Thymus (tissue), 14 donors: ENCODE results near the gene MPLKIP. TPM values are rescaled to one million over a fixed set of nuclear protein-coding genes. Genes with fewer than 3 reads are reported as not detected.
"Not testable (repeated sequence)": the region's sequence is repeated elsewhere in the genome, so short reads cannot be mapped to it uniquely, and the experiment has no call there.

Source experiments
- DNase-seq, 9 donors: peaks; one replicate each; pipeline ENCODE4 v3.0.0-alpha.2; 2013; ENCODE audit warnings: low spot score in 9 of 9, low read depth in 6 of 9, missing footprints in 1 of 9
- H3K27ac ChIP-seq, 2 donors: one replicate each; pipeline ENCODE4 v1.5.1; 2013; ENCODE audit warnings: control low read depth in 1 of 2, low read depth in 1 of 2, low read length in 1 of 2, mild to moderate bottlenecking in 1 of 2, moderate library complexity in 1 of 2
- H3K27me3 ChIP-seq, 2 donors: one replicate each; pipeline ENCODE4 v1.5.1; 2013; ENCODE audit warnings: low read length in 1 of 2; ENCODE audit not compliant: control insufficient read depth in 2 of 2, insufficient read depth in 1 of 2
- H3K36me3 ChIP-seq, 2 donors: one replicate each; pipeline ENCODE4 v1.5.1; 2013; ENCODE audit warnings: low read length in 1 of 2, mild to moderate bottlenecking in 1 of 2, moderate library complexity in 1 of 2; ENCODE audit not compliant: control insufficient read depth in 2 of 2, insufficient read depth in 2 of 2
- H3K4me1 ChIP-seq, 2 donors: one replicate each; pipeline ENCODE4 v1.5.1; 2013; ENCODE audit warnings: low read length in 2 of 2; ENCODE audit not compliant: control insufficient read depth in 2 of 2, insufficient read depth in 2 of 2
- H3K4me3 ChIP-seq, 2 donors: one replicate each; pipeline ENCODE4 v1.5.1; 2013; ENCODE audit warnings: low read length in 2 of 2, control low read depth in 1 of 2, mild to moderate bottlenecking in 1 of 2
- H3K9me3 ChIP-seq, 2 donors: one replicate each; pipeline ENCODE4 v1.5.1; 2013; ENCODE audit warnings: low read length in 1 of 2, mild to moderate bottlenecking in 1 of 2; ENCODE audit not compliant: control insufficient read depth in 2 of 2, insufficient read depth in 1 of 2
- WGBS: extraction: QIAGEN DNeasy Blood & Tissue Kit; methylation state at CpG from one replicate; pipeline ENCODE4 v1.1.7; 2013; 5-methylcytosine and 5-hydroxymethylcytosine counted together
- long read RNA-seq, 10 donors: transcript quantifications; one replicate each; lab custom pipeline, GENCODE V29; 2026
- polyA plus RNA-seq: library from polyadenylated mRNA; stranded (reverse); fragments of 200-250 nt; gene quantifications from one replicate; pipeline ENCODE4 v1.2.3, GENCODE V29; 2013
- total RNA-seq: library from RNA; stranded (reverse); fragments of 120-200 nt; gene quantifications from one replicate; pipeline ENCODE4 v1.2.4, GENCODE V29; 2013
- donor health status: healthy.

MPLKIP gene
- 33.6 TPM for total RNA-seq
- 66.4 TPM for polyA plus RNA-seq
- long read RNA-seq, donor 1, full-length matches to known transcripts, result 5 of 5 reads
- long read RNA-seq, donor 1, partial matches to known transcripts, result 0 of 5 reads
- long read RNA-seq, donor 1, other reads (novel, unspliced or antisense), result 0 of 5 reads
- long read RNA-seq, donor 2, result 0 reads
- long read RNA-seq, donor 3, full-length matches to known transcripts, result 99 of 121 reads
- long read RNA-seq, donor 3, partial matches to known transcripts, result 22 of 121 reads
- long read RNA-seq, donor 3, other reads (novel, unspliced or antisense), result 0 of 121 reads
- long read RNA-seq, donor 4, full-length matches to known transcripts, result 28 of 28 reads
- long read RNA-seq, donor 4, partial matches to known transcripts, result 0 of 28 reads
- long read RNA-seq, donor 4, other reads (novel, unspliced or antisense), result 0 of 28 reads
- long read RNA-seq, donor 5, full-length matches to known transcripts, result 100 of 100 reads
- long read RNA-seq, donor 5, partial matches to known transcripts, result 0 of 100 reads
- long read RNA-seq, donor 5, other reads (novel, unspliced or antisense), result 0 of 100 reads
- long read RNA-seq, donor 6, full-length matches to known transcripts, result 49 of 49 reads
- long read RNA-seq, donor 6, partial matches to known transcripts, result 0 of 49 reads
- long read RNA-seq, donor 6, other reads (novel, unspliced or antisense), result 0 of 49 reads
- long read RNA-seq, donor 7, full-length matches to known transcripts, result 54 of 54 reads
- long read RNA-seq, donor 7, partial matches to known transcripts, result 0 of 54 reads
- long read RNA-seq, donor 7, other reads (novel, unspliced or antisense), result 0 of 54 reads
- long read RNA-seq, donor 8, full-length matches to known transcripts, result 19 of 19 reads
- long read RNA-seq, donor 8, partial matches to known transcripts, result 0 of 19 reads
- long read RNA-seq, donor 8, other reads (novel, unspliced or antisense), result 0 of 19 reads
- long read RNA-seq, donor 9, full-length matches to known transcripts, result 31 of 31 reads
- long read RNA-seq, donor 9, partial matches to known transcripts, result 0 of 31 reads
- long read RNA-seq, donor 9, other reads (novel, unspliced or antisense), result 0 of 31 reads
- long read RNA-seq, donor 10, full-length matches to known transcripts, result 36 of 36 reads
- long read RNA-seq, donor 10, partial matches to known transcripts, result 0 of 36 reads
- long read RNA-seq, donor 10, other reads (novel, unspliced or antisense), result 0 of 36 reads

GRCh38 chr7:40134428-40135316 lies at the start of gene MPLKIP, which contains the start of gene SUGCT:
Gene MPLKIP (minus strand): TSS chr7:40134622. CDS start chr7:40134567, 55 bp downstream.
Gene SUGCT (plus strand): TSS chr7:40135005.
- peak; percentile 82 to 96 (median 90) for DNase-seq
- peaks cover 7 to 19% of the 10 kb centered on the region in 2 donors for H3K27me3 ChIP-seq
- peaks cover 0 to 8% of the 10 kb centered on the region in 2 donors for H3K36me3 ChIP-seq
- H3K9me3 ChIP-seq, result no peaks in the 10 kb centered on the region
- peak within 1 kb of the TSS; percentile 90 to 94 for H3K27ac ChIP-seq
- H3K4me3 ChIP-seq, result peak within 1 kb of the TSS; percentile 88 to 99
- WGBS, result under 1% methylated on average over 75 of the region's 75 CpGs
- peaks cover 0 to 6% of the 10 kb centered on the region in 2 donors for H3K4me1 ChIP-seq

- no peaks in the 10 kb centered on the region for H3K4me1 ChIP-seq
- H3K9me3 ChIP-seq, result no peaks in the 10 kb centered on the region
- WGBS, result 97% methylated on average over 4 of the region's 4 CpGs
- no peak overlapping the region for H3K27ac ChIP-seq
- no peak for DNase-seq
- H3K27me3 ChIP-seq, result no peaks in the 10 kb centered on the region
- no peaks in the 10 kb centered on the region for H3K36me3 ChIP-seq
- H3K4me3 ChIP-seq, result no peak overlapping the region
Measured at GRCh38 chr7:40182452-40182851, 48.0 kb upstream of the MPLKIP start.

GRCh38 chr7:40177071-40177470 lies 42.6 kb upstream of the MPLKIP start:
- WGBS, result 97% methylated on average over 5 of the region's 5 CpGs
- no peak for DNase-seq
- Histone ChIP-seq H3K4me3 (no peak overlapping the region), H3K4me1 (no peaks in the 10 kb centered on the region), H3K9me3 (no peaks in the 10 kb centered on the region), H3K27me3 (no peaks in the 10 kb centered on the region), H3K36me3 (no peaks in the 10 kb centered on the region), H3K27ac (no peak overlapping the region)

- H3K36me3 ChIP-seq, result no peaks in the 10 kb centered on the region
- no peak for DNase-seq
- no peaks in the 10 kb centered on the region for H3K27me3 ChIP-seq
- H3K4me1 ChIP-seq, result no peaks in the 10 kb centered on the region
- no peaks in the 10 kb centered on the region for H3K9me3 ChIP-seq
- 97% methylated on average over 9 of the region's 9 CpGs for WGBS
- no peak overlapping the region for H3K27ac ChIP-seq
- H3K4me3 ChIP-seq, result no peak overlapping the region
Measured at GRCh38 chr7:40175725-40176510, 41.5 kb upstream of the MPLKIP start.

- not testable (repeated sequence) for H3K27ac ChIP-seq, H3K36me3 ChIP-seq, H3K9me3 ChIP-seq, DNase-seq, H3K4me1 ChIP-seq, H3K4me3 ChIP-seq, H3K27me3 ChIP-seq
- 98% methylated on average over 6 of the region's 6 CpGs for WGBS
Measured at GRCh38 chr7:40175256-40175655, 40.8 kb upstream of the MPLKIP start.

GRCh38 chr7:40173121-40173520 lies 38.7 kb upstream of the MPLKIP start:
- DNase-seq, H3K4me1 ChIP-seq: not testable (repeated sequence)

GRCh38 chr7:40168266-40168665 lies 33.8 kb upstream of the MPLKIP start:
- 95% methylated on average over 3 of the region's 3 CpGs for WGBS
- H3K9me3 ChIP-seq, H3K4me3 ChIP-seq, H3K27ac ChIP-seq, H3K36me3 ChIP-seq, H3K4me1 ChIP-seq, H3K27me3 ChIP-seq, DNase-seq: not testable (repeated sequence)

More at GRCh38 chr7:40173121-40173520, 38.7 kb upstream of the MPLKIP start:
- not testable (repeated sequence) for H3K9me3 ChIP-seq, H3K36me3 ChIP-seq, H3K4me3 ChIP-seq, H3K27me3 ChIP-seq, H3K27ac ChIP-seq
- 96% methylated on average over 13 of the region's 13 CpGs for WGBS
